Smooth muscle cell (in vitro differentiated cells): ENCODE measurements around the gene RRP36. TPM values are rescaled to one million over a fixed set of nuclear protein-coding genes. Genes with fewer than 3 reads are reported as not detected.

Source experiments
- DNase-seq: peaks from one replicate; lab custom pipeline; 2025; ENCODE audit not compliant: unreplicated experiment; lab: John Stamatoyannopoulos, UW
- H2AFZ ChIP-seq: fragments of 200-600 bp; sonication (generic); 2 replicates; pipeline ENCODE4 v1.6.0; 2016; ENCODE audit warnings: antibody characterized with exemption, low read depth, mild to moderate bottlenecking
- H3F3A ChIP-seq: fragments of 200-600 bp; sonication (generic); 2 replicates; pipeline ENCODE4 v1.6.0; 2017; ENCODE audit warnings: antibody characterized with exemption, low read depth
- H3K27ac ChIP-seq: fragments of 200-600 bp; sonication (generic); 2 replicates; pipeline ENCODE4 v1.5.1; 2016; ENCODE audit warnings: low read depth, mild to moderate bottlenecking
- H3K27me3 ChIP-seq: fragments of 200-600 bp; sonication (generic); 2 replicates; pipeline ENCODE4 v1.6.1; 2016; ENCODE audit warnings: low read depth, mild to moderate bottlenecking
- H3K36me3 ChIP-seq: fragments of 200-600 bp; sonication (generic); 2 replicates; pipeline ENCODE4 v1.5.1; 2016; ENCODE audit warnings: low read depth
- H3K4me1 ChIP-seq: fragments of 200-600 bp; sonication (generic); 2 replicates; pipeline ENCODE4 v1.5.1; 2016; ENCODE audit warnings: low read depth
- H3K4me2 ChIP-seq: fragments of 200-600 bp; sonication (generic); 2 replicates; pipeline ENCODE4 v1.6.0; 2016; ENCODE audit warnings: mild to moderate bottlenecking
- H3K4me3 ChIP-seq: fragments of 200-600 bp; sonication (generic); 2 replicates; pipeline ENCODE4 v1.5.1; 2016; ENCODE audit warnings: mild to moderate bottlenecking
- H3K79me2 ChIP-seq: fragments of 200-600 bp; sonication (generic); 2 replicates; pipeline ENCODE4 v1.6.0; 2016; ENCODE audit warnings: low read depth, mild to moderate bottlenecking
- H3K9ac ChIP-seq: fragments of 200-600 bp; sonication (generic); 2 replicates; pipeline ENCODE4 v1.6.0; 2016; ENCODE audit warnings: low read depth
- H3K9me3 ChIP-seq: fragments of 200-600 bp; sonication (generic); replicated peaks from 2 replicates; pipeline ENCODE4 v1.5.1; 2016; ENCODE audit warnings: low read depth
- H4K20me1 ChIP-seq: fragments of 200-600 bp; sonication (generic); 2 replicates; pipeline ENCODE4 v1.6.0; 2016; ENCODE audit warnings: low read depth
- WGBS: methylation state at CpG from one replicate; pipeline ENCODE4 v1.1.7; 2016; ENCODE audit warnings: low lambda C conversion rate; 5-methylcytosine and 5-hydroxymethylcytosine counted together
- polyA plus RNA-seq: library from polyadenylated mRNA; unstranded; fragments of >200 nt; fragmentation: Nextera tagmentation; extraction: Ambion mirVana; gene quantifications from 2 replicates; pipeline ENCODE4 v1.2.1, GENCODE V29; 2016
- total RNA-seq: library from RNA; depleted of rRNA; stranded (reverse); fragments of >200 nt; gene quantifications from 2 replicates; pipeline ENCODE4 v1.2.3, GENCODE V29; 2014
- TF ChIP-seq, protein P1 (sequence below): fragments of 200-600 bp; sonication (generic); IDR thresholded peaks from 2 replicates; pipeline ENCODE4 v1.5.1; 2017; ENCODE audit warnings: borderline replicate concordance, mild to moderate bottlenecking, antibody characterized with exemption; ENCODE audit not compliant: insufficient read depth, poor library complexity, severe bottlenecking

The RRP36 gene
- total and polyA plus RNA-seq, 2 experiments from 2014 or later, result 64.8 to 72.7 TPM

DNA sequence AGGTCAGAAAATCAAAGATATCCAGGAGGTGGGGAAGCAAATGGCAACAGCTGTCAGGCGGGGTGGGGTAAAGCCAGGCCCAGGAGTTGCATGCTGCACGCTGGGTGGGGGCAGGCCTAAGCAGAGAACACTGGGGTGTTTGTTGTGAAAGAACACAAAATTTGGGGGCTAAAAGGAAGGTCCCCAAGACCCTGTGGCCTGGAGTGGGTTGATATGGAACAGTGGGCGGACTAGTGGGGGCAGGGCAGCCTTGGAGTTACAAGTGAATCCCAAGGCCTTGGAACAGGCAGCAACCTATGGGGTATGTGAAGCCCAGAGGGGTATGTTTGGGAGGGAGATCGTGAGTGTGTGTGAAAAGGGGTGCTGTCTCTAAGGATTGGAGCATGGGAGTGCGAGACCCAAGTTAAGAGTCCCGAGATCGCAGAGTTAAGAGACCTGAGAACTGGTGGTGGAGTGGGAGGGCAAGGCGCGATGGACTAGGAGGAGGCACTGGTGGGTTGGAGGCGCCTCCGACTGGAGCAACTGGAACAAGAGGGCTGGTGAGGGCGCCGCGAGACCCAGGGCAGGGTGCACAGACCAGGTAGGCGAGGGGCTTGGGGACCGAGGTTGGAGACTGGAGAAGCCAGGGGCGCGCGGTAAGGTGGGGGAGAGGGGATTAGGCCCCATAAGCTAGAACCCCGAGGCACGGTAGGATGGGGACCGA, 31.6 kb downstream of the RRP36 start:
- Histone ChIP-seq H3K4me1 (peaks cover 13% of the 10 kb centered on the region), H3K9ac (peak overlapping the region; percentile 90), H3K36me3 (no peaks in the 10 kb centered on the region), H3K27me3 (no peaks in the 10 kb centered on the region), H3K79me2 (peaks cover 40% of the 10 kb centered on the region), H3F3A (peaks cover 2% of the 10 kb centered on the region), H3K4me2 (peak overlapping the region; percentile 97), H3K9me3 (no peaks in the 10 kb centered on the region), H3K4me3 (peak overlapping the region; percentile 80), H4K20me1 (no peaks in the 10 kb centered on the region), H3K27ac (peak overlapping the region; percentile 83), H2AFZ (no peak overlapping the region)
- DNase-seq, result no peak
- 16% methylated on average over 20 of the region's 22 CpGs for WGBS
- TF ChIP-seq, protein P1, sequence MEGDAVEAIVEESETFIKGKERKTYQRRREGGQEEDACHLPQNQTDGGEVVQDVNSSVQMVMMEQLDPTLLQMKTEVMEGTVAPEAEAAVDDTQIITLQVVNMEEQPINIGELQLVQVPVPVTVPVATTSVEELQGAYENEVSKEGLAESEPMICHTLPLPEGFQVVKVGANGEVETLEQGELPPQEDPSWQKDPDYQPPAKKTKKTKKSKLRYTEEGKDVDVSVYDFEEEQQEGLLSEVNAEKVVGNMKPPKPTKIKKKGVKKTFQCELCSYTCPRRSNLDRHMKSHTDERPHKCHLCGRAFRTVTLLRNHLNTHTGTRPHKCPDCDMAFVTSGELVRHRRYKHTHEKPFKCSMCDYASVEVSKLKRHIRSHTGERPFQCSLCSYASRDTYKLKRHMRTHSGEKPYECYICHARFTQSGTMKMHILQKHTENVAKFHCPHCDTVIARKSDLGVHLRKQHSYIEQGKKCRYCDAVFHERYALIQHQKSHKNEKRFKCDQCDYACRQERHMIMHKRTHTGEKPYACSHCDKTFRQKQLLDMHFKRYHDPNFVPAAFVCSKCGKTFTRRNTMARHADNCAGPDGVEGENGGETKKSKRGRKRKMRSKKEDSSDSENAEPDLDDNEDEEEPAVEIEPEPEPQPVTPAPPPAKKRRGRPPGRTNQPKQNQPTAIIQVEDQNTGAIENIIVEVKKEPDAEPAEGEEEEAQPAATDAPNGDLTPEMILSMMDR, result no peak

DNA sequence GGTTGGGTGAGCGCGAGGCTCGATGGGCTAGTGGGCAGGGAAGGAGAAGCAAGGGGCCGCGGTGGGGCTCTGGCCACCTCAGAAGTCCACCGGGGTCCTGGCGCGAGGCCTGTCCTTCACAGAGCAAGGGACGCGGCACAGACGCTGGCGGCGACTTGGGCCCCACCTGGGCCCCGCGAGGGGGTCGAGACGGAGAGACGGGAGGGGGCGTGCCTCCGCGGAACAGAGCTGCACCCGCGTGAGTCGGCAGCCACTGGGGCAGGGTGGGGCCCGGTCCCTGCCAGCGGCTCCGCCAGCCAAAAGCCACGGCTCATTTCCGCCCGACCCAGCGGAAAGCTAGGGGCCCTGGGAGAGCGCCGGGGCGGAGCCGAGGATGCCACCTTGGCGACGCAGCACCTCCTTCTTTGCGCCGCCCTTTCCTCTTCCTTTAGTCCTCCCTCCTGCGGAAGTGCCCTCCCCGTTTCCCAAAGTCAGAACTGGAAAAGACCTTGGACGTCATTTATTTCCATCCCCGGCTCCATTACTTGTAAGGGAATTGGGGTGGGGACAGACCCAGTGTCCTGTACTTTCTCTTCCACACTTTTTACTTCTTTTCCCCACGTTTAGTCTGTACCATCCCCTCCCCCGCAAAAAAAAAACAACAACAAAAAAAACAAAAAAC, 32.3 kb downstream of the RRP36 start, which contains the start of gene CUL7:
CUL7 (minus strand) TSS at position 307 of the 661 bp plus-strand sequence. CDS start 1,063 bp downstream, outside the sequence.
- TF ChIP-seq, protein P1, result no peak
- Histone ChIP-seq H3K4me1 (peaks cover 19% of the 10 kb centered on the region), H3K9ac (peak within 1 kb of the TSS; percentile 90), H3K27ac (peak within 1 kb of the TSS; percentile 83), H3K27me3 (no peaks in the 10 kb centered on the region), H3K36me3 (no peaks in the 10 kb centered on the region), H3K9me3 (no peaks in the 10 kb centered on the region), H3K79me2 (peaks cover 47% of the 10 kb centered on the region), H3K4me3 (peak within 1 kb of the TSS; percentile 80), H3K4me2 (peak within 1 kb of the TSS; percentile 97), H3F3A (peaks cover 2% of the 10 kb centered on the region), H2AFZ (no peak within 1 kb of the TSS), H4K20me1 (no peaks in the 10 kb centered on the region)
- WGBS, result 4% methylated on average over 38 of the region's 45 CpGs
- DNase-seq, result peak; percentile 74

DNA sequence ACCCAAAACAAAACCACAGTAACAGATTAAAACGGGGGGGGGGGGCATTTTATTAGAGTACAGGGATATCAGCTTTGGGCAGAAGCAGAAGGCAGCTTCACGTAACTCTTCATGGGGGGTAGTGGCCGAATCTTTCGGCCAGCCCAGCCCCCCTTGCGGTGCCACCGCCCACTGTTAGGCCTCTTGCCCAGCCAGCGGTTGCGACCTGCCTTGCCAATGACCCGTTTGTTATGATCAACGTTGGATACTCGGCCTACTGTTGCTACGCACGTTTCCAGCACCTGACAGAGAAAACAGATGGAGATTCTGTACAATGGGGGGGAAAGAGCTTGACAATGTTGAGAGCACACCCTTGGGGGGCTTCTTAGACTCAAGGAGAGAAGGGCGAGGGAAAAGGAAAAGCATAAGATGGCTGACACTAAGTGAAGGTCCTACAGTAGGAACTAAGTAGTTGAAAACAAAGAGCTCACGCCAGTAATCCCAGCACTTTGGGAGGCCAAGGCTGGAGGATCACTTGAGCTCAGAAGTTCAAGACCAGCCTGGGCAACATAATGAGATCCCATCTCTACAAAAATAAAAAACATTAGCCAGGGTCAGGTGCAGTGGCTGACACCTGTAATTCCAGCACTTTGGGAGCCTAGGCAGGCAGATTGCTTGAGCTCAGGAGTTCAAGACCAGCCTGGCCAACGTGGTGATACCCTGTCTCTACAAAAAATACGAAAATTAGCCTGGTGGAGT, 33.0 kb downstream of the RRP36 start:
- Histone ChIP-seq H3K9me3 (no peaks in the 10 kb centered on the region), H3K4me1 (peaks cover 19% of the 10 kb centered on the region), H2AFZ (no peak overlapping the region), H3K4me2 (peak overlapping the region; percentile 97), H3K79me2 (peaks cover 52% of the 10 kb centered on the region), H3K9ac (peak overlapping the region; percentile 14), H3K4me3 (peak overlapping the region; percentile 80), H3K27me3 (no peaks in the 10 kb centered on the region), H3K36me3 (no peaks in the 10 kb centered on the region), H3K27ac (peak overlapping the region; percentile 83), H3F3A (peaks cover 2% of the 10 kb centered on the region), H4K20me1 (no peaks in the 10 kb centered on the region)
- TF ChIP-seq, protein P1, result no peak
- DNase-seq, result no peak
- WGBS, result 82% methylated on average over 17 of the region's 17 CpGs
